Mesendoderm (in vitro differentiated cells): Measurements from ENCODE around the gene CDKN1C.

ENCODE experiments used
- DNase-seq: peaks from one replicate; pipeline ENCODE4 v3.0.0; 2013
- H2AK5ac ChIP-seq: 2 replicates; pipeline ENCODE4 v1.6.1; 2013; ENCODE audit warnings: low read length, inconsistent platforms
- H2BK120ac ChIP-seq: 2 replicates; pipeline ENCODE4 v1.6.1; 2013; ENCODE audit warnings: low read depth, mild to moderate bottlenecking, low read length, moderate library complexity, mixed read lengths
- H2BK15ac ChIP-seq: replicated peaks from 2 replicates; pipeline ENCODE4 v1.6.1; 2013; ENCODE audit warnings: low read depth, mild to moderate bottlenecking, moderate library complexity
- H2BK5ac ChIP-seq: 2 replicates; pipeline ENCODE4 v1.6.1; 2013; ENCODE audit warnings: low read length, inconsistent platforms
- H3K18ac ChIP-seq: 2 replicates; pipeline ENCODE4 v1.6.1; 2013; ENCODE audit warnings: mild to moderate bottlenecking, low read length, mixed read lengths
- H3K23ac ChIP-seq: one replicate; pipeline ENCODE4 v1.6.1; 2013; ENCODE audit warnings: low read length
- H3K27ac ChIP-seq: 2 replicates; pipeline ENCODE4 v1.5.1; 2013; ENCODE audit warnings: low read depth, mild to moderate bottlenecking, inconsistent platforms, low read length, moderate library complexity
- H3K27me3 ChIP-seq: 2 replicates; pipeline ENCODE4 v1.6.1; 2013; ENCODE audit warnings: low read length, control low read depth, mild to moderate bottlenecking, inconsistent platforms; ENCODE audit not compliant: insufficient read depth, poor library complexity
- H3K36me3 ChIP-seq: 2 replicates; pipeline ENCODE4 v1.6.1; 2013; ENCODE audit warnings: low read length, inconsistent platforms; ENCODE audit not compliant: control insufficient read depth, insufficient read depth
- H3K4ac ChIP-seq: one replicate; pipeline ENCODE4 v1.6.1; 2013; ENCODE audit warnings: low read depth, mild to moderate bottlenecking, low read length, moderate library complexity
- H3K4me1 ChIP-seq: 2 replicates; pipeline ENCODE4 v1.6.1; 2013; ENCODE audit warnings: low read depth, low read length, inconsistent platforms; ENCODE audit not compliant: control insufficient read depth
- H3K4me2 ChIP-seq: 2 replicates; pipeline ENCODE4 v1.6.1; 2013; ENCODE audit warnings: low read length
- H3K4me3 ChIP-seq: 2 replicates; pipeline ENCODE4 v1.5.1; 2013; ENCODE audit warnings: mild to moderate bottlenecking, low read length
- H3K56ac ChIP-seq: one replicate; pipeline ENCODE4 v1.6.1; 2013; ENCODE audit warnings: low read length
- H3K79me1 ChIP-seq: 2 replicates; pipeline ENCODE4 v1.6.1; 2013; ENCODE audit warnings: low read length, inconsistent platforms
- H3K79me2 ChIP-seq: 2 replicates; pipeline ENCODE4 v1.6.1; 2013; ENCODE audit warnings: mild to moderate bottlenecking, low read length; ENCODE audit not compliant: control insufficient read depth, insufficient read depth
- H3K9ac ChIP-seq: 2 replicates; pipeline ENCODE4 v1.6.1; 2013; ENCODE audit warnings: low read length, inconsistent platforms
- H4K5ac ChIP-seq: one replicate; pipeline ENCODE4 v1.6.1; 2013; ENCODE audit warnings: low read length
- H4K8ac ChIP-seq: one replicate; pipeline ENCODE4 v1.6.1; 2013; ENCODE audit warnings: low read depth, mild to moderate bottlenecking, control low read depth, low read length, moderate library complexity
- WGBS: extraction: QIAGEN DNeasy Blood & Tissue Kit; methylation state at CpG from one replicate; pipeline ENCODE4 v1.1.7; 2013; ENCODE audit warnings: low lambda C conversion rate, missing lambda C conversion rate; ENCODE audit not compliant: insufficient coverage; ENCODE audit errors: extremely low coverage; 5-methylcytosine and 5-hydroxymethylcytosine counted together

CDKN1C gene

GRCh38 chr11:2837651-2838050, 47.9 kb downstream of the CDKN1C start:
- H3K27ac ChIP-seq, result no peak overlapping the region
- no peak for DNase-seq
- no peak overlapping the region for H2BK5ac ChIP-seq
- H3K4ac ChIP-seq, result no peak overlapping the region
- H3K27me3 ChIP-seq, result no peaks in the 10 kb centered on the region
- H3K18ac ChIP-seq, result no peak overlapping the region
- no peak overlapping the region for H3K4me2 ChIP-seq
- no peak overlapping the region for H2BK120ac ChIP-seq
- no peak overlapping the region for H3K4me3 ChIP-seq
- no peak overlapping the region for H2AK5ac ChIP-seq
- H3K56ac ChIP-seq, result no peak overlapping the region
- no peaks in the 10 kb centered on the region for H3K79me2 ChIP-seq
- H3K4me1 ChIP-seq, result no peaks in the 10 kb centered on the region
- H3K79me1 ChIP-seq, result no peaks in the 10 kb centered on the region
- H3K9ac ChIP-seq, result no peak overlapping the region
- no peak overlapping the region for H3K23ac ChIP-seq
- no peak overlapping the region for H4K8ac ChIP-seq
- H4K5ac ChIP-seq, result no peak overlapping the region
- no peaks in the 10 kb centered on the region for H3K36me3 ChIP-seq
- H2BK15ac ChIP-seq, result no peak overlapping the region
- WGBS, result no CpG with 5 or more reads among the region's 12 CpGs

GRCh38 chr11:2837096-2837601, 48.4 kb downstream of the CDKN1C start:
- Histone ChIP-seq H3K9ac (no peak overlapping the region), H3K79me1 (no peaks in the 10 kb centered on the region), H3K27ac (no peak overlapping the region), H3K79me2 (no peaks in the 10 kb centered on the region), H3K4ac (no peak overlapping the region), H3K27me3 (no peaks in the 10 kb centered on the region), H2AK5ac (no peak overlapping the region), H3K4me2 (no peak overlapping the region), H2BK120ac (no peak overlapping the region), H3K4me1 (no peaks in the 10 kb centered on the region), H3K4me3 (no peak overlapping the region), H3K23ac (no peak overlapping the region), H2BK5ac (no peak overlapping the region), H4K5ac (no peak overlapping the region), H3K36me3 (no peaks in the 10 kb centered on the region), H3K18ac (no peak overlapping the region), H2BK15ac (no peak overlapping the region), H4K8ac (no peak overlapping the region), H3K56ac (no peak overlapping the region)
- WGBS, result no CpG with 5 or more reads among the region's 20 CpGs
- peak; percentile 52 for DNase-seq

- H3K27me3 ChIP-seq, result no peaks in the 10 kb centered on the region
- no CpG with 5 or more reads among the region's 23 CpGs for WGBS
- H2BK120ac ChIP-seq, result no peak overlapping the region
- no peak overlapping the region for H3K23ac ChIP-seq
- DNase-seq, result no peak
- no peak overlapping the region for H4K5ac ChIP-seq
- no peak overlapping the region for H3K4me2 ChIP-seq
- H4K8ac ChIP-seq, result no peak overlapping the region
- H3K4me1 ChIP-seq, result no peaks in the 10 kb centered on the region
- H3K4me3 ChIP-seq, result no peak overlapping the region
- H3K56ac ChIP-seq, result no peak overlapping the region
- H3K79me2 ChIP-seq, result no peaks in the 10 kb centered on the region
- no peak overlapping the region for H3K4ac ChIP-seq
- H3K18ac ChIP-seq, result no peak overlapping the region
- H3K36me3 ChIP-seq, result no peaks in the 10 kb centered on the region
- H3K27ac ChIP-seq, result no peak overlapping the region
- no peak overlapping the region for H2BK15ac ChIP-seq
- H3K9ac ChIP-seq, result no peak overlapping the region
- no peak overlapping the region for H2BK5ac ChIP-seq
- no peak overlapping the region for H2AK5ac ChIP-seq
- H3K79me1 ChIP-seq, result no peaks in the 10 kb centered on the region
Measured at GRCh38 chr11:2836315-2837095, 49.1 kb downstream of the CDKN1C start.

- H2BK5ac ChIP-seq, result no peak overlapping the region
- no peak for DNase-seq
- H4K8ac ChIP-seq, result no peak overlapping the region
- H3K27me3 ChIP-seq, result no peaks in the 10 kb centered on the region
- H3K36me3 ChIP-seq, result no peaks in the 10 kb centered on the region
- no peak overlapping the region for H3K23ac ChIP-seq
- no peak overlapping the region for H2BK120ac ChIP-seq
- no peak overlapping the region for H3K4ac ChIP-seq
- no peaks in the 10 kb centered on the region for H3K4me1 ChIP-seq
- no CpG with 5 or more reads among the region's 17 CpGs for WGBS
- no peak overlapping the region for H3K56ac ChIP-seq
- no peak overlapping the region for H2BK15ac ChIP-seq
- no peak overlapping the region for H3K18ac ChIP-seq
- H4K5ac ChIP-seq, result no peak overlapping the region
- H3K4me3 ChIP-seq, result no peak overlapping the region
- no peak overlapping the region for H3K27ac ChIP-seq
- no peak overlapping the region for H2AK5ac ChIP-seq
- H3K9ac ChIP-seq, result no peak overlapping the region
- no peak overlapping the region for H3K4me2 ChIP-seq
- H3K79me1 ChIP-seq, result no peaks in the 10 kb centered on the region
- H3K79me2 ChIP-seq, result no peaks in the 10 kb centered on the region
Measured at GRCh38 chr11:2835751-2836150, 49.8 kb downstream of the CDKN1C start.

GRCh38 chr11:2835296-2835695, 50.3 kb downstream of the CDKN1C start:
- Histone ChIP-seq H3K79me2 (no peaks in the 10 kb centered on the region), H4K5ac (no peak overlapping the region), H3K4me2 (no peak overlapping the region), H2BK120ac (no peak overlapping the region), H3K23ac (no peak overlapping the region), H3K4me1 (no peaks in the 10 kb centered on the region), H3K9ac (no peak overlapping the region), H3K27ac (no peak overlapping the region), H2BK15ac (no peak overlapping the region), H2AK5ac (no peak overlapping the region), H3K4ac (no peak overlapping the region), H3K27me3 (no peaks in the 10 kb centered on the region), H4K8ac (no peak overlapping the region), H3K56ac (no peak overlapping the region), H3K79me1 (no peaks in the 10 kb centered on the region), H3K4me3 (no peak overlapping the region), H3K18ac (no peak overlapping the region), H2BK5ac (no peak overlapping the region), H3K36me3 (no peaks in the 10 kb centered on the region)
- peak; percentile 15 for DNase-seq
- no CpG with 5 or more reads among the region's 6 CpGs for WGBS
